GM06990 (cell line): ENCODE results near the gene CLHC1.
"Not testable (repeated sequence)": the region's sequence is repeated elsewhere in the genome, so short reads cannot be mapped to it uniquely, and the experiment has no call there.

ENCODE experiments used
- DNase-seq: peaks from one replicate; pipeline ENCODE4 v3.0.0-alpha.2; 2011; ENCODE audit not compliant: insufficient read length; ENCODE audit errors: extremely low read depth
- H3K27me3 ChIP-seq: replicated peaks from 2 replicates; pipeline ENCODE4 v1.6.0; 2011; ENCODE audit warnings: low read length; ENCODE audit not compliant: control insufficient read depth, insufficient read depth
- H3K36me3 ChIP-seq: 2 replicates; pipeline ENCODE4 v1.5.1; 2011; ENCODE audit warnings: low read length; ENCODE audit not compliant: control insufficient read depth, insufficient read depth
- H3K4me3 ChIP-seq: replicated peaks from 2 replicates; pipeline ENCODE4 v1.5.1; 2011; ENCODE audit warnings: low read depth, mild to moderate bottlenecking, control low read depth, low read length
- CTCF ChIP-seq: IDR thresholded peaks from 2 replicates; pipeline ENCODE4 v1.5.1; 2011; ENCODE audit warnings: low read length, control low read depth, mild to moderate bottlenecking, inconsistent platforms; ENCODE audit not compliant: insufficient read depth, poor library complexity, severe bottlenecking

The CLHC1 gene

GRCh38 chr2:55232084-55232862 is at the start of gene CLHC1, which contains the start of gene RPS27A:
Gene CLHC1, minus strand, starts transcription at chr2:55232293. Its CDS starts 9,882 bp downstream, at chr2:55222411.
Gene RPS27A, plus strand, starts transcription at chr2:55232688. Its CDS starts 137 bp downstream, at chr2:55232825.
- TF ChIP-seq CTCF, result no peak
- Histone ChIP-seq H3K27me3 (no peaks in the 10 kb centered on the region), H3K36me3 (peaks cover 10% of the 10 kb centered on the region), H3K4me3 (peak within 1 kb of the TSS; percentile 86)
- peak; percentile 91 for DNase-seq

GRCh38 chr2:55280851-55281546 is 48.9 kb upstream of the CLHC1 start:
- H3K4me3 ChIP-seq, H3K27me3 ChIP-seq, H3K36me3 ChIP-seq, DNase-seq: not testable (repeated sequence)

GRCh38 chr2:55279859-55280424 is 47.8 kb upstream of the CLHC1 start:
- not testable (repeated sequence) for H3K4me3 ChIP-seq, H3K36me3 ChIP-seq, H3K27me3 ChIP-seq, DNase-seq

- not testable (repeated sequence) for H3K36me3 ChIP-seq, H3K4me3 ChIP-seq, DNase-seq, H3K27me3 ChIP-seq
These were observed 47.2 kb upstream of the CLHC1 start for GRCh38 chr2:55279214-55279835.

- H3K4me3 ChIP-seq, result no peak overlapping the region
- no peaks in the 10 kb centered on the region for H3K27me3 ChIP-seq
- no peak for DNase-seq
- H3K36me3 ChIP-seq, result no peaks in the 10 kb centered on the region
- TF ChIP-seq CTCF, result no peak
These were observed 45.2 kb upstream of the CLHC1 start for GRCh38 chr2:55277310-55277709.

GRCh38 chr2:55274346-55274745 is 42.3 kb upstream of the CLHC1 start:
- H3K36me3 ChIP-seq, H3K27me3 ChIP-seq, DNase-seq, H3K4me3 ChIP-seq: not testable (repeated sequence)

GRCh38 chr2:55269645-55269990 is 37.5 kb upstream of the CLHC1 start:
- H3K4me3 ChIP-seq, result peak overlapping the region; percentile 81
- no peak for DNase-seq
- TF ChIP-seq CTCF, result no peak
- H3K36me3 ChIP-seq, result no peaks in the 10 kb centered on the region; the same call in 1 of the 2 replicates
- no peaks in the 10 kb centered on the region for H3K27me3 ChIP-seq
